MM.1S (cell line): ENCODE measurements around the gene BCOR.

Source experiments
- CTCF ChIP-seq: fragments of 300-600 bp; sonication (generic); IDR thresholded peaks from 2 replicates; pipeline ENCODE4 v1.5.1; 2016; ENCODE audit warnings: antibody characterized with exemption, low read length, mixed read lengths
- EZH2 ChIP-seq: fragments of 300-600 bp; sonication (generic); optimal IDR thresholded peaks from 2 replicates; pipeline ENCODE3; 2017; ENCODE audit warnings: low read depth, mild to moderate bottlenecking, antibody characterized with exemption, low read length, mixed read lengths
- EZH2phosphoT487 ChIP-seq: fragments of 300-600 bp; sonication (generic); IDR thresholded peaks from 2 replicates; pipeline ENCODE4 v1.6.1; 2018; ENCODE audit warnings: antibody characterized with exemption, low read length

GRCh38 chrX:40012039-40012867, 85.5 kb downstream of the BCOR start:
- TF ChIP-seq CTCF = no peak
- no peak for TF ChIP-seq EZH2
- no peak for TF ChIP-seq EZH2phosphoT487
